ENCODE results near the gene FRG1.
"Not testable (repeated sequence)": the region's sequence is repeated elsewhere in the genome, so short reads cannot be mapped to it uniquely, and the experiment has no call there.

GRCh38 chr4:189899481-189900015, 41.1 kb upstream of the FRG1 start:
- not testable (repeated sequence) for TF ChIP-seq ZNF302 (CRISPR knock-in tag; IDR thresholded peaks at IDR 0.05); POLR2A (IDR thresholded peaks at IDR 0.05; ENCODE audit: low read length)

Data from A549 (cell line).